DND-41 (cell line): Measurements from ENCODE around the gene SUSD6.

Source experiments
- EZH2 ChIP-seq: IDR thresholded peaks from 3 replicates; pipeline ENCODE4 v1.6.1; 2012; ENCODE audit warnings: borderline replicate concordance, low read depth, mild to moderate bottlenecking, moderate library complexity, low read length, inconsistent platforms; ENCODE audit not compliant: severe bottlenecking
- TF ChIP-seq, protein P1 (sequence below): IDR thresholded peaks from 2 replicates; pipeline ENCODE4 v1.5.1; 2012; ENCODE audit warnings: borderline replicate concordance, low read length, moderate library complexity, mild to moderate bottlenecking; ENCODE audit not compliant: poor library complexity, severe bottlenecking; ENCODE audit errors: extremely low read depth

DNA sequence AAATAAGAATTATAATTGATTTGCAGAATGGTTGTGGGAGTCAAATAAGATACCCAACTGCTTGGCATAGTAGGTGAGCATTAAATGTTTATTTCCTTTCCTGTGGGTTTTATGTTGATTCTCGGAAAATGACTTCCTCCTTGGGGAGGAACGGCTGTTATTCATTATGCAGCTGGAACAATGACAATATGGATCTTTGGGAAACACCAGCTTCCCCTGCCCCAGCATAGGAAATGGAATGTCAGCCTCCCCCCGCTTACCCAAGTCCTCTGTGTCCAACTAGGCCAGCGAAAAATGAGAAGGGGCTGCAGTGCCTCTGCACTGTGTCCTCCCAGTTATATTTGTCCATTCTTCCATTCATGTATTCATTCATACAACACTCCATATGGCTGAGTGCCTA lies 25.0 kb upstream of the SUSD6 start:
- no peak for TF ChIP-seq EZH2
- TF ChIP-seq, protein P1, sequence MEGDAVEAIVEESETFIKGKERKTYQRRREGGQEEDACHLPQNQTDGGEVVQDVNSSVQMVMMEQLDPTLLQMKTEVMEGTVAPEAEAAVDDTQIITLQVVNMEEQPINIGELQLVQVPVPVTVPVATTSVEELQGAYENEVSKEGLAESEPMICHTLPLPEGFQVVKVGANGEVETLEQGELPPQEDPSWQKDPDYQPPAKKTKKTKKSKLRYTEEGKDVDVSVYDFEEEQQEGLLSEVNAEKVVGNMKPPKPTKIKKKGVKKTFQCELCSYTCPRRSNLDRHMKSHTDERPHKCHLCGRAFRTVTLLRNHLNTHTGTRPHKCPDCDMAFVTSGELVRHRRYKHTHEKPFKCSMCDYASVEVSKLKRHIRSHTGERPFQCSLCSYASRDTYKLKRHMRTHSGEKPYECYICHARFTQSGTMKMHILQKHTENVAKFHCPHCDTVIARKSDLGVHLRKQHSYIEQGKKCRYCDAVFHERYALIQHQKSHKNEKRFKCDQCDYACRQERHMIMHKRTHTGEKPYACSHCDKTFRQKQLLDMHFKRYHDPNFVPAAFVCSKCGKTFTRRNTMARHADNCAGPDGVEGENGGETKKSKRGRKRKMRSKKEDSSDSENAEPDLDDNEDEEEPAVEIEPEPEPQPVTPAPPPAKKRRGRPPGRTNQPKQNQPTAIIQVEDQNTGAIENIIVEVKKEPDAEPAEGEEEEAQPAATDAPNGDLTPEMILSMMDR = no peak
